Astrocyte (in vitro differentiated cells and primary cell): ENCODE measurements around the gene FXYD4. TPM values are rescaled to one million over a fixed set of nuclear protein-coding genes. Genes with fewer than 3 reads are reported as not detected.
"Not testable (repeated sequence)": the region's sequence is repeated elsewhere in the genome, so short reads cannot be mapped to it uniquely, and the experiment has no call there.

Experiments used
- DNase-seq: peaks from one replicate; pipeline ENCODE4 v3.0.0-alpha.2; 2010; ENCODE audit warnings: low read depth
- FAIRE-seq: peaks from 2 replicates; lab custom pipeline; 2011; peaks lifted over from hg19 to GRCh38; lab: Jason Lieb, UNC
- H2AFZ ChIP-seq: 2 replicates; pipeline ENCODE4 v1.6.0; 2012; ENCODE audit warnings: low read depth, low read length, inconsistent platforms
- H3K27ac ChIP-seq: 2 replicates; pipeline ENCODE4 v1.5.1; 2011; ENCODE audit warnings: low read depth, low read length, inconsistent platforms
- H3K27me3 ChIP-seq: 2 replicates; pipeline ENCODE4 v1.6.0; 2011; ENCODE audit warnings: low read length, inconsistent platforms; ENCODE audit not compliant: insufficient read depth
- H3K36me3 ChIP-seq: 2 replicates; pipeline ENCODE4 v1.5.1; 2011; ENCODE audit warnings: low read length, inconsistent platforms; ENCODE audit not compliant: insufficient read depth
- H3K4me1 ChIP-seq: 2 replicates; pipeline ENCODE4 v1.5.1; 2011; ENCODE audit warnings: low read length, inconsistent platforms; ENCODE audit not compliant: insufficient read depth
- H3K4me2 ChIP-seq: 2 replicates; pipeline ENCODE4 v1.6.0; 2012; ENCODE audit warnings: low read length, inconsistent platforms
- H3K4me3 ChIP-seq: 2 replicates; pipeline ENCODE4 v1.5.1; 2011; ENCODE audit warnings: low read depth, mild to moderate bottlenecking, low read length, inconsistent platforms; ENCODE audit not compliant: insufficient read depth
- H3K79me2 ChIP-seq: 2 replicates; pipeline ENCODE4 v1.6.0; 2012; ENCODE audit warnings: mild to moderate bottlenecking, low read length, inconsistent platforms; ENCODE audit not compliant: insufficient read depth
- H3K9ac ChIP-seq: 2 replicates; pipeline ENCODE4 v1.6.0; 2012; ENCODE audit warnings: mild to moderate bottlenecking, low read length, inconsistent platforms
- H3K9me3 ChIP-seq: 2 replicates; pipeline ENCODE4 v1.5.1; 2012; ENCODE audit warnings: low read depth, mild to moderate bottlenecking, low read length, inconsistent platforms; ENCODE audit not compliant: insufficient read depth
- H4K20me1 ChIP-seq: 2 replicates; pipeline ENCODE4 v1.6.0; 2012; ENCODE audit warnings: low read length, inconsistent platforms; ENCODE audit not compliant: insufficient read depth
- H3K27ac Mint-ChIP-seq: one replicate; pipeline ENCODE4 v1.8.0; 2021; ENCODE audit warnings: mild to moderate bottlenecking, mixed read lengths; ENCODE audit not compliant: unreplicated experiment
- H3K27me3 Mint-ChIP-seq: one replicate; pipeline ENCODE4 v1.8.0; 2021; ENCODE audit warnings: low read depth, mixed read lengths; ENCODE audit not compliant: unreplicated experiment
- H3K36me3 Mint-ChIP-seq: one replicate; pipeline ENCODE4 v1.8.0; 2021; ENCODE audit warnings: low read depth, mixed read lengths; ENCODE audit not compliant: unreplicated experiment
- H3K4me1 Mint-ChIP-seq: one replicate; pipeline ENCODE4 v1.8.0; 2021; ENCODE audit warnings: low read depth, mixed read lengths; ENCODE audit not compliant: unreplicated experiment
- H3K4me3 Mint-ChIP-seq: one replicate; pipeline ENCODE4 v1.8.0; 2021; ENCODE audit warnings: mild to moderate bottlenecking, moderate library complexity, mixed read lengths; ENCODE audit not compliant: unreplicated experiment
- H3K9me3 Mint-ChIP-seq: one replicate; pipeline ENCODE4 v1.8.0; 2021; ENCODE audit warnings: mild to moderate bottlenecking, mixed read lengths; ENCODE audit not compliant: unreplicated experiment
- CTCF ChIP-seq: IDR thresholded peaks from 2 replicates; pipeline ENCODE4 v1.5.1; 2011; ENCODE audit warnings: low read depth, mild to moderate bottlenecking, inconsistent platforms, low read length, moderate library complexity; ENCODE audit not compliant: insufficient read depth
- EZH2 ChIP-seq: IDR thresholded peaks from 2 replicates; pipeline ENCODE4 v1.6.1; 2012; ENCODE audit warnings: mild to moderate bottlenecking, low read length, inconsistent platforms; ENCODE audit not compliant: insufficient read depth
- total RNA-seq: library from RNA; stranded (reverse); gene quantifications from 2 replicates; pipeline ENCODE4 v1.2.1, GENCODE V29; 2021

The FXYD4 gene
- total RNA-seq, 1 donor from 2014 or later, result not detected

DNA sequence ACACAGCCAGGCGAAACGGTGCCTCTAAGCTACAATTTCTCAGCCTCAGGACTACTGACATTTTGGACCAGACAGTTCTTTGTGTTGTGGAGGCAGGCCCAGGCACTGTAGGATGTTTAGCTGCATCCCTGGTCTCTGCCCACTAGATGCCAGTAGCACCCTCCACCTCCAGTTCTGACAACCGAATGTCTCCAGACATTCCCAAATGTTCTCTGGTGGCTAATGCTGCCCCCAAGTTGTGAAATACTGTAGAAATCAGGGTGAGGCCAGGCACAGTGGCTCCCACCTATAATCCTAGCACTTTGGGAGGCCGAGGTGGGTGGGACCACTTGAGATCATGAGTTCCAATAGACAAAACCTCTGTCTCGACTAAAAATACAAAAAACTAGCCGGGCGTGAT, 19.3 kb downstream of the FXYD4 start:
- Histone ChIP-seq H3K27ac (no peak overlapping the region), H2AFZ (no peak overlapping the region), H3K27me3 (no peaks in the 10 kb centered on the region), H3K36me3 (peaks cover 58% of the 10 kb centered on the region), H3K9ac (peak overlapping the region; percentile 15), H4K20me1 (peaks cover 96% of the 10 kb centered on the region), H3K9me3 (no peaks in the 10 kb centered on the region), H3K4me1 (peaks cover 6% of the 10 kb centered on the region), H3K4me3 (no peak overlapping the region), H3K79me2 (peaks cover 79% of the 10 kb centered on the region), H3K4me2 (no peak overlapping the region)
- Mint-ChIP-seq H3K27ac (no peak overlapping the region), H3K27me3 (no peaks in the 10 kb centered on the region), H3K4me3 (no peak overlapping the region), H3K4me1 (peaks cover 14% of the 10 kb centered on the region), H3K9me3 (no peaks in the 10 kb centered on the region), H3K36me3 (peaks cover 23% of the 10 kb centered on the region)
- DNase-seq (peak; percentile 16), FAIRE-seq (no peak)
- peak; percentile 49 for TF ChIP-seq CTCF
- no peak for TF ChIP-seq EZH2

- H3K79me2 ChIP-seq, result peaks cover 86% of the 10 kb centered on the region
- peaks cover 56% of the 10 kb centered on the region for H3K36me3 ChIP-seq
- no peak overlapping the region for H3K9ac ChIP-seq
- no peaks in the 10 kb centered on the region for H3K9me3 Mint-ChIP-seq
- no peaks in the 10 kb centered on the region for H3K9me3 ChIP-seq
- H3K4me2 ChIP-seq, result no peak overlapping the region
- TF ChIP-seq EZH2 (no peak), CTCF (no peak)
- no peaks in the 10 kb centered on the region for H3K27me3 Mint-ChIP-seq
- no peak for FAIRE-seq
- H2AFZ ChIP-seq, result no peak overlapping the region
- no peak for DNase-seq
- H3K27ac ChIP-seq, result no peak overlapping the region
- H3K4me3 ChIP-seq, result no peak overlapping the region
- no peak overlapping the region for H3K27ac Mint-ChIP-seq
- peaks cover 99% of the 10 kb centered on the region for H4K20me1 ChIP-seq
- peaks cover 14% of the 10 kb centered on the region for H3K4me1 Mint-ChIP-seq
- H3K4me3 Mint-ChIP-seq, result no peak overlapping the region
- peaks cover 13% of the 10 kb centered on the region for H3K4me1 ChIP-seq
- no peaks in the 10 kb centered on the region for H3K27me3 ChIP-seq
- peaks cover 23% of the 10 kb centered on the region for H3K36me3 Mint-ChIP-seq
Observed at GRCh38 chr10:43391496-43391895, 20.1 kb downstream of the FXYD4 start.

- peaks cover 91% of the 10 kb centered on the region for H4K20me1 ChIP-seq
- H3K27ac ChIP-seq, result no peak overlapping the region
- DNase-seq (no peak), FAIRE-seq (no peak)
- peaks cover 17% of the 10 kb centered on the region for H3K4me1 ChIP-seq
- H3K9me3 Mint-ChIP-seq, result no peaks in the 10 kb centered on the region
- no peak for TF ChIP-seq CTCF
- no peak for TF ChIP-seq EZH2
- H2AFZ ChIP-seq, result no peak overlapping the region
- H3K27me3 Mint-ChIP-seq, result no peaks in the 10 kb centered on the region
- H3K4me2 ChIP-seq, result no peak overlapping the region
- H3K4me3 ChIP-seq, result no peak overlapping the region
- H3K9me3 ChIP-seq, result no peaks in the 10 kb centered on the region
- no peaks in the 10 kb centered on the region for H3K27me3 ChIP-seq
- peaks cover 16% of the 10 kb centered on the region for H3K4me1 Mint-ChIP-seq
- no peak overlapping the region for H3K27ac Mint-ChIP-seq
- no peak overlapping the region for H3K9ac ChIP-seq
- H3K36me3 Mint-ChIP-seq, result peaks cover 17% of the 10 kb centered on the region
- H3K36me3 ChIP-seq, result peaks cover 44% of the 10 kb centered on the region
- H3K4me3 Mint-ChIP-seq, result peak overlapping the region; percentile 30
- peaks cover 94% of the 10 kb centered on the region for H3K79me2 ChIP-seq
Observed at GRCh38 chr10:43392748-43393147, 21.3 kb downstream of the FXYD4 start.

DNA sequence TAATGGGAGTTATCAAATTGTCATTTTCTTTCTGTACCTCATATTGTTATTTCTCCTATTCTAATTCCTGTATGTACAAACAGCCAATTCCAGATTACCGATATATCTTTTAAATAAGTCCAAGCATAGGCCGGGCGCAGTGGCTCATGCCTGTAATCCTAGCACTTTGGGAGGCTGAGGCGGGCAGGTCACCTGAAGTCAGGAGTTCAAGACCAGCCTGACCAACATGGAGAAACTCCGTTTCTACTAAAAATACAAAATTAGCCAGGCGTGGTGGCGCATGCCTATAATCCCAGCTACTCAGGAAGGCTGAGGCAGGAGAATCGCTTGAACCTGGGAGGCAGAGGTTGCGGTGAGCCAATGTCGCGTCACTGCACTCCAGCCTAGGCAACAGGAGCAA, 21.8 kb downstream of the FXYD4 start:
- Mint-ChIP-seq H3K4me3 (peak overlapping the region; percentile 30), H3K36me3 (peaks cover 17% of the 10 kb centered on the region), H3K4me1 (peaks cover 16% of the 10 kb centered on the region)
- FAIRE-seq, H3K9me3 Mint-ChIP-seq, H3K27ac Mint-ChIP-seq, H3K4me2 ChIP-seq, H3K27me3 ChIP-seq, DNase-seq, H3K27me3 Mint-ChIP-seq, H3K27ac ChIP-seq, H3K9ac ChIP-seq, H3K9me3 ChIP-seq, H3K4me3 ChIP-seq, H2AFZ ChIP-seq: not testable (repeated sequence)
- H3K79me2 ChIP-seq, result peaks cover 94% of the 10 kb centered on the region
- H3K4me1 ChIP-seq, result peaks cover 20% of the 10 kb centered on the region
- peaks cover 39% of the 10 kb centered on the region for H3K36me3 ChIP-seq
- H4K20me1 ChIP-seq, result peaks cover 91% of the 10 kb centered on the region
